Measurements from ENCODE around the gene LPGAT1. TPM values are rescaled to one million over a fixed set of nuclear protein-coding genes. Genes with fewer than 3 reads are reported as not detected.

The LPGAT1 gene, protein sequence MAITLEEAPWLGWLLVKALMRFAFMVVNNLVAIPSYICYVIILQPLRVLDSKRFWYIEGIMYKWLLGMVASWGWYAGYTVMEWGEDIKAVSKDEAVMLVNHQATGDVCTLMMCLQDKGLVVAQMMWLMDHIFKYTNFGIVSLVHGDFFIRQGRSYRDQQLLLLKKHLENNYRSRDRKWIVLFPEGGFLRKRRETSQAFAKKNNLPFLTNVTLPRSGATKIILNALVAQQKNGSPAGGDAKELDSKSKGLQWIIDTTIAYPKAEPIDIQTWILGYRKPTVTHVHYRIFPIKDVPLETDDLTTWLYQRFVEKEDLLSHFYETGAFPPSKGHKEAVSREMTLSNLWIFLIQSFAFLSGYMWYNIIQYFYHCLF
- 100 to 1,000 TPM in 1 of 6 experiments, 10 to 100 TPM in 5; 32.0 to 141 (median 55.7) TPM for total RNA-seq
- long read RNA-seq, partial matches to known transcripts = 4 of 8 reads
- long read RNA-seq, other reads (novel, unspliced or antisense) = 4 of 8 reads

DNA sequence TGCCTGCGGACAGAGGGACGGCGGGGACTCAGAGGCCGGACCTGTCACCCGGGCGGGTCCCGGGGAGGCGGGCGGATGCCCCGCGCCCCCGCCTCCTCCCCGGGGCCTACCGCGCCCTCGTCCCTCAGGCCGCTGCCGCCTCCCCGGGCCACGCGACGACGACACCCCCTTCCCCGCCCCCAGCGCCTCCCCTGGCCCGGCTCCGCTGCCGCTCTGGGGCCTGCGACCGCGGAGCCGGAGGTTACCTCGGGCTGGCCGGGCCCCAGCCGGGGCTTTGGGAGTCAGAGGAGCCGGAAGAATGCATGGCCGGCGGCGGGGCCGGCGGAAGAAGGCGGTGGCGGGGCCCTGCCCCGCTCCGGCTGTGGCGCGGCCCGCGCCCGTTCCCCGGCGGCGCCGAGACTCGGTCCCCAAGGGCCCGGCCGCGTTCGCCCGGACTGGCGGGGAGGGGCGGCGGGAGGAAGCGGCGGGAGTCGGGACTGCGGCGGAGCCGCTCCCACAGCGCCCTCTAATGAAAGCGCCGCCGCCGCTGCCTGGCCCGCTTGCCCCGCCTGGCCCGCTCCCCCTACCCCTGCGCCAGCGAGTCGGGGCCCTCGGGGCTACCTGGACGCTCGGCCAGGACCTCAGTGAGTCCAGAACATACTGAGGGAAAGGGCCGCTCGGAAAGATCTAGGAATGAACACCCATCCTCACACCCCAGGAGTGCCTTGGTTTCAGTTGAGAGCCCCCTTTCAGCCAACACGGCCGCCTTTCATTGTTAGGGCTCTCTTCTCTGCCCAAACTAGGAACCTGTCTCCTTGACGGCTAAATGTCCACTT, at the start of gene LPGAT1:
Gene LPGAT1, minus strand, starts transcription at position 436 of the 815 bp plus-strand sequence. CDS start 1,467 bp downstream, outside the sequence.
- DNase-seq (peak; percentile 89 to 90 (median 90)), ATAC-seq (peak; percentile 82 to 94 (median 90))
- intact Hi-C loops (cut with DNase I) = loop anchor here (10.0 kb wide), 2 partner anchors 54 to 146 kb away; no protein-coding TSS in a partner anchor
- no peaks in the 10 kb centered on the region for H3K27me3 ChIP-seq
- 0% methylated on average over 3 of the region's 88 CpGs for WGBS (ENCODE audit: insufficient coverage, low coverage, low lambda C conversion rate, missing lambda C conversion rate)
- TF ChIP-seq POLR2A (IDR thresholded peaks at IDR 0.05) (peak; percentile 80), CTCF (IDR thresholded peaks at IDR 0.05) (peak; percentile 57 to 82 (median 64))
- H3K4me3 ChIP-seq = peak within 1 kb of the TSS; percentile 26 to 76 (median 64)
- H3K27ac ChIP-seq = peak within 1 kb of the TSS; percentile 92 to 96 (median 95)
- no peaks in the 10 kb centered on the region for H3K36me3 ChIP-seq
- H3K9me3 ChIP-seq = no peaks in the 10 kb centered on the region
- peaks cover 0 to 31% (median 0%) of the 10 kb centered on the region in 4 donors for H3K4me1 ChIP-seq

DNA sequence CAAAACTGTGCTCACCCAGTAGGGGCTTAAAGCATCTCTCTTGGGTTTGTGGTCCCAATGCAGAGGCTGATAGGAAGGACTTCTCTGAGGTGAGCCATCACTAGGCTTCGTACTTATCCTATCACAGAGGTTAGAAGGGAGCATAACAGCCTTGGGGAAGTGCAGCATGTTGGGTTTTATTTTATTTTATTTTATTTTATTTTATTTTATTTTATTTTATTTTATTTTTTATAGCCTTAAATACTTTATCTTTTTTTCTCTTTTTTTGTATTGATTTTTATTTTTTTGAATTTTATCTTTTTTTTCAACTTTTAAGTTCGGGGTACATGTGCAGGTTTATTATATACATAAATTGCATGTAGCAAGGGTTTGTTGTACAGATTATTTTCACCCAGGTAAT, 48.9 kb upstream of the LPGAT1 start:
- Histone ChIP-seq H3K4me1 (no peaks in the 10 kb centered on the region), H3K4me3 (no peak overlapping the region), H3K27ac (no peak overlapping the region), H3K36me3 (no peaks in the 10 kb centered on the region), H3K27me3 (no peaks in the 10 kb centered on the region), H3K9me3 (no peaks in the 10 kb centered on the region)
- DNase-seq = no peak
- intact Hi-C loops (cut with DNase I) = no loop called here
- ATAC-seq = no peak
- WGBS (ENCODE audit: insufficient coverage, low coverage, low lambda C conversion rate, missing lambda C conversion rate) = 92% methylated on average over 2 of the region's 2 CpGs
- no peak for TF ChIP-seq CTCF (IDR thresholded peaks at IDR 0.05)
- no peak for TF ChIP-seq POLR2A (IDR thresholded peaks at IDR 0.05)

DNA sequence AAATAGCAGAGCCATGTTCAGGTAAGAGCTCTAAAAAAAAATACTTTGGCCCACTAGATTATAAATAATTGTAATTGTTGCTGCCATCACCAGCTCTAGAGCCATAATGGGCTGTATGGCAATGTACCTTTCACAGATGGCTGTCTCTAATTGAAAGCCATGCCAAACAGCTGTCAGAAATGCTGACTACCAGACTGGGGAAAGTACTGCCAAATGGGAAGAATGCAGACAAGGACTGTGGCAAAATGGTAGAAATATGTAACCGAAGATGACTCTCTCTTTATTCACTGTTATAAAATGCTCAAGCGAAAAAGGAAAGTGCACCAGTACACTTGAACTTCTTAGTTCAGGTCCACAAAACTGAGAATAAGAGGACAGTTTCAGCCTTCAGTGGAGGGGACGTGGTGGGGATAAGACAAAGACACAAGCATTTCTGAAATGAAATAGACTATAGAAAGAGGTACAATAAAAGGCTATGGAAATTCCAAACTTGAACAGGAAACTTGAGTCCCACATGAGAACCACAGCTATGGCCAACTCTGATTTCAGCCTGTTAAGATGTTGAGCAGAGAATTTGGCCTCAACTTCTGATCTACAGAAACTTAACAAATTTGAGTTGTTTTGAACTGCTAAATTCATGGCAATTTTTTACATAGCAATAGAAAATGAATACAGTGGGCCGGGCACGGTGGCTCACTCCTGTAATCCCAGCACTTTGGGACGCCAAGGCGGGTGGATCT, 46.5 kb upstream of the LPGAT1 start:
- no peak overlapping the region for H3K4me3 ChIP-seq
- H3K27ac ChIP-seq = no peak overlapping the region
- DNase-seq = no peak

More for the DNA sequence above, 46.5 kb upstream of the LPGAT1 start:
- Histone ChIP-seq H3K4me1 (no peaks in the 10 kb centered on the region), H3K36me3 (no peaks in the 10 kb centered on the region), H3K27me3 (no peaks in the 10 kb centered on the region), H3K9me3 (no peaks in the 10 kb centered on the region)
- no peak for ATAC-seq
- WGBS (ENCODE audit: insufficient coverage, low coverage, low lambda C conversion rate, missing lambda C conversion rate) = 94% methylated on average over 6 of the region's 7 CpGs
- no peak for TF ChIP-seq POLR2A (IDR thresholded peaks at IDR 0.05)
- TF ChIP-seq CTCF (IDR thresholded peaks at IDR 0.05) = no peak
- intact Hi-C loops (cut with DNase I) = no loop called here
